HCT116 (cell line): Measurements from ENCODE around the gene PIK3CB. TPM values are rescaled to one million over a fixed set of nuclear protein-coding genes. Genes with fewer than 3 reads are reported as not detected.
A peak's percentile ranks its signal among the peaks of the same experiment; 100 is the strongest.

ENCODE experiments used
- ATAC-seq: fragments of 200-7000 bp; cut with Tn5 transposase; 2 replicates; pipeline ENCODE4 v1.9.1; 2020; ENCODE audit warnings: mild to moderate bottlenecking, moderate library complexity
- BruUV-seq: library from RNA; stranded (reverse); fragments of 400-500 nt; replicated peaks from 2 replicates; lab custom pipeline; 2021; lab: Mats Ljungman, UMichigan
- CTCF ChIA-PET: fragments of 300-600 bp; sonication (Branson Sonifier 250); formaldehyde crosslinking; loops from one replicate; lab custom pipeline; 2021; ENCODE audit warnings: antibody characterized with exemption; lab: Charles Lee
- POLR2A ChIA-PET: fragments of 300-600, 350-600 bp; sonication (Branson Sonifier 250); formaldehyde crosslinking; loops from one replicate; lab custom pipeline; 2021; ENCODE audit warnings: antibody characterized with exemption; lab: Charles Lee
- RAD21 ChIA-PET, 2 experiments: fragments of 300-600 bp; sonication (Branson Sonifier 250); formaldehyde crosslinking; loops; one replicate each; lab custom pipeline; 2023; ENCODE audit warnings: low total read pairs in 2 of 2; ENCODE audit not compliant: uncharacterized antibody in 2 of 2, unreplicated experiment in 2 of 2, low non-redundant PET in 1 of 2; lab: Charles Lee
- DNase-seq: peaks from one replicate; pipeline ENCODE4 v3.0.0-alpha.2; 2010; ENCODE audit warnings: low read depth, low spot score
- H2AFZ ChIP-seq: fragments of 200-600 bp; shearing (Covaris generic), sonication (generic); 2 replicates; pipeline ENCODE4 v1.6.1; 2017; ENCODE audit warnings: low read depth, mixed run types, mixed read lengths, antibody characterized with exemption, low read length; ENCODE audit not compliant: poor library complexity, severe bottlenecking
- H3K27ac ChIP-seq: 2 replicates; pipeline ENCODE4 v1.5.1; 2012; ENCODE audit warnings: low read depth, low read length
- H3K27me3 ChIP-seq: fragments of 200-600 bp; sonication (generic); 2 replicates; pipeline ENCODE4 v1.6.1; 2016; ENCODE audit warnings: mixed run types, low read length, mixed read lengths; ENCODE audit not compliant: insufficient read depth
- H3K36me3 ChIP-seq, 2 experiments: fragments of 200-500 bp in 1 of 2; fragments of 200-600 bp in 1 of 2; sonication (Bioruptor generic) in 1 of 2; sonication (generic) in 1 of 2; 2 replicates each; pipeline versions ENCODE4 v1.5.1 to v1.6.1; 2014 to 2016; ENCODE audit warnings: low read length in 2 of 2, inconsistent platforms in 1 of 2, mixed read lengths in 1 of 2, mixed run types in 1 of 2; ENCODE audit not compliant: insufficient read depth in 2 of 2, control insufficient read depth in 1 of 2
- H3K4me1 ChIP-seq, 2 experiments: fragments of 200-600 bp in 1 of 2; sonication (generic) in 1 of 2; 2 replicates each; pipeline versions ENCODE4 v1.5.1 to v1.6.1; 2012 to 2017; ENCODE audit warnings: low read length in 2 of 2, inconsistent platforms in 1 of 2, mild to moderate bottlenecking in 1 of 2, mixed read lengths in 1 of 2, mixed run types in 1 of 2, moderate library complexity in 1 of 2; ENCODE audit not compliant: insufficient read depth in 2 of 2, control insufficient read depth in 1 of 2
- H3K4me2 ChIP-seq: fragments of 200-600 bp; sonication (generic); 2 replicates; pipeline ENCODE4 v1.6.1; 2017; ENCODE audit warnings: mixed run types, low read length, mixed read lengths
- H3K4me3 ChIP-seq, 2 experiments: fragments of 200-600 bp in 1 of 2; sonication (generic) in 1 of 2; replicated peaks in 1 of 2; 2 replicates each; pipeline ENCODE4 v1.5.1; 2011 to 2016; ENCODE audit warnings: low read length in 2 of 2, control low read depth in 1 of 2, low read depth in 1 of 2, mild to moderate bottlenecking in 1 of 2, mixed read lengths in 1 of 2, mixed run types in 1 of 2
- H3K79me2 ChIP-seq: fragments of 200-600 bp; sonication (generic); 2 replicates; pipeline ENCODE4 v1.6.1; 2017; ENCODE audit warnings: mild to moderate bottlenecking, mixed run types, low read length, moderate library complexity, mixed read lengths; ENCODE audit not compliant: insufficient read depth
- H3K9ac ChIP-seq: fragments of 200-600 bp; sonication (generic); 2 replicates; pipeline ENCODE4 v1.6.1; 2016; ENCODE audit warnings: low read length, mixed read lengths
- H3K9me2 ChIP-seq: fragments of 200-600 bp; sonication (generic), shearing (Covaris generic); 2 replicates; pipeline ENCODE4 v1.6.1; 2017; ENCODE audit warnings: mixed run types, mild to moderate bottlenecking, moderate library complexity; ENCODE audit not compliant: insufficient read depth
- H3K9me3 ChIP-seq, 2 experiments: fragments of 200-500 bp in 1 of 2; fragments of 200-600 bp in 1 of 2; sonication (Bioruptor generic) in 1 of 2; sonication (generic) in 1 of 2; 2 replicates each; pipeline ENCODE4 v1.6.1; 2014 to 2017; ENCODE audit warnings: low read length in 2 of 2, mixed read lengths in 2 of 2, inconsistent platforms in 1 of 2, low read depth in 1 of 2, mild to moderate bottlenecking in 1 of 2, mixed run types in 1 of 2, moderate library complexity in 1 of 2; ENCODE audit not compliant: control insufficient read depth in 1 of 2, insufficient read depth in 1 of 2
- H4K20me1 ChIP-seq: fragments of 200-600 bp; sonication (generic), shearing (Covaris generic); 2 replicates; pipeline ENCODE4 v1.6.1; 2017; ENCODE audit warnings: mixed run types, mild to moderate bottlenecking, moderate library complexity; ENCODE audit not compliant: insufficient read depth
- CBX3 ChIP-seq: IDR thresholded peaks from 2 replicates; pipeline ENCODE4 v1.6.1; 2012; ENCODE audit warnings: low read depth
- EGR1 ChIP-seq: IDR thresholded peaks from 2 replicates; pipeline ENCODE4 v1.6.1; 2012; ENCODE audit warnings: low read depth
- EZH2phosphoT487 ChIP-seq: fragments of 200-600 bp; IDR thresholded peaks from 2 replicates; pipeline ENCODE4 v1.6.1; 2018; ENCODE audit warnings: antibody characterized with exemption, borderline replicate concordance
- FOSL1 ChIP-seq: IDR thresholded peaks from 2 replicates; pipeline ENCODE4 v1.6.1; 2012; ENCODE audit warnings: low read depth
- JUND ChIP-seq: IDR thresholded peaks from 2 replicates; pipeline ENCODE4 v1.6.1; 2012
- POLR2A ChIP-seq: IDR thresholded peaks from 2 replicates; pipeline ENCODE4 v1.7.0; 2011; ENCODE audit warnings: borderline replicate concordance; ENCODE audit not compliant: insufficient read depth, insufficient read length; ENCODE audit errors: extremely low read depth
- RAD21 ChIP-seq: IDR thresholded peaks from 2 replicates; pipeline ENCODE4 v1.6.1; 2012; ENCODE audit warnings: low read depth, mild to moderate bottlenecking
- SP1 ChIP-seq: IDR thresholded peaks from 2 replicates; pipeline ENCODE4 v1.6.1; 2012; ENCODE audit warnings: low read depth
- SRF ChIP-seq: IDR thresholded peaks from 2 replicates; pipeline ENCODE4 v1.6.1; 2012; ENCODE audit warnings: low read depth
- TCF7L2 ChIP-seq: IDR thresholded peaks from 2 replicates; pipeline ENCODE4 v1.7.0; 2011; ENCODE audit warnings: borderline replicate concordance, inconsistent platforms; ENCODE audit not compliant: insufficient read depth, insufficient read length; ENCODE audit errors: extremely low read depth
- YY1 ChIP-seq: IDR thresholded peaks from 2 replicates; pipeline ENCODE4 v1.6.1; 2011; ENCODE audit warnings: low read length, low read depth, moderate library complexity, mild to moderate bottlenecking; ENCODE audit not compliant: insufficient replicate concordance; ENCODE audit errors: extremely low read depth
- ZFX ChIP-seq: fragments of 450-650 bp; IDR thresholded peaks from 2 replicates; pipeline ENCODE4 v1.6.1; 2017
- ZNF274 ChIP-seq: fragments of 200-500 bp; sonication (Bioruptor generic); IDR thresholded peaks from 2 replicates; pipeline ENCODE4 v1.6.1; 2014; ENCODE audit warnings: mild to moderate bottlenecking, low read depth, low read length, inconsistent platforms
- intact Hi-C: fragments of 100-400 bp; cut with micrococcal nuclease; formaldehyde crosslinking; loops from 2 replicates; pipeline ENCODE4 v1.10.0; 2022
- total RNA-seq: library from RNA; stranded (reverse); gene quantifications from one replicate; pipeline ENCODE4 v1.2.1, GENCODE V29; 2021; ENCODE audit not compliant: unreplicated experiment
- TF ChIP-seq, protein P1 (sequence below): IDR thresholded peaks from 2 replicates; pipeline ENCODE4 v1.6.1; 2012
- TF ChIP-seq, protein P2 (sequence below): IDR thresholded peaks from 2 replicates; pipeline ENCODE4 v1.6.1; 2012
- TF ChIP-seq, protein P3 (sequence below): IDR thresholded peaks from 2 replicates; pipeline ENCODE4 v1.6.1; 2011; ENCODE audit warnings: mild to moderate bottlenecking, low read length, moderate library complexity; ENCODE audit not compliant: insufficient replicate concordance; ENCODE audit errors: extremely low read depth
- TF ChIP-seq, protein P4 (sequence below), 3 experiments: fragments of 200-600 bp in 1 of 3; sonication (generic) in 1 of 3; IDR thresholded peaks in 2 of 3; conservative IDR thresholded peaks in 1 of 3; 2 replicates each; pipeline ENCODE4 v1.5.1; 2012 to 2017; ENCODE audit warnings: low read depth in 2 of 3, low read length in 2 of 3, antibody characterized with exemption in 1 of 3, borderline replicate concordance in 1 of 3, control low read depth in 1 of 3, mild to moderate bottlenecking in 1 of 3, mixed read lengths in 1 of 3, mixed run types in 1 of 3, moderate library complexity in 1 of 3; ENCODE audit not compliant: insufficient read depth in 1 of 3

Gene PIK3CB
- total RNA-seq, 1 experiment from 2014 or later: 44.3 TPM

DNA sequence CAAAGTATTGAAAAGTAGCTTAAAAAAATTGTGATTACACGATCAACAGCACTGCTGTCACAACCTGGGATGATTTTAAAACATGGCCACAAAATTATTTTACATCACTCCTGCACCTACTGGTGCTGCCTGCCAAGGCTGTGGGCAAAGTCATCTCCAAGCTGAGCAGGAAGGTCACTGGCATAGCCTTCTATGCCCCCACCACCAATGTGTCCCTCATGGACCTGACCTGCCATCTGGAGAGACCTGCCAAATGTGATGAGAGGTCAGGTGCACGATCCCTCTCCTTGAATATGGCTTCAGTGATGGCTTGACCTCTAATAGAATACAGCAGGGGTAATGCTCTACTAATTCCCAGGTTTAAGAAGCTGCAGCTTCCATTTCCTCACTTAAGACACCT, 57.8 kb downstream of the PIK3CB start:
- no TSS peak for BruUV-seq
- ATAC-seq (no peak), DNase-seq (no peak)
- no peak overlapping the region for H3K4me2 ChIP-seq
- no peak overlapping the region for H3K4me3 ChIP-seq
- RAD21 ChIA-PET: no interaction called here
- peaks cover 84% of the 10 kb centered on the region for H3K79me2 ChIP-seq
- peaks cover 7% of the 10 kb centered on the region; the same call in 1 of the 2 replicates for H4K20me1 ChIP-seq
- no peaks in the 10 kb centered on the region for H3K27me3 ChIP-seq
- CTCF ChIA-PET: no interaction called here
- TF ChIP-seq ZNF274: no peak
- no peak for TF ChIP-seq EGR1
- TF ChIP-seq ZFX: no peak
- no peak for TF ChIP-seq SP1
- no peak for TF ChIP-seq POLR2A
- TF ChIP-seq EZH2phosphoT487: no peak
- TF ChIP-seq, protein P1, sequence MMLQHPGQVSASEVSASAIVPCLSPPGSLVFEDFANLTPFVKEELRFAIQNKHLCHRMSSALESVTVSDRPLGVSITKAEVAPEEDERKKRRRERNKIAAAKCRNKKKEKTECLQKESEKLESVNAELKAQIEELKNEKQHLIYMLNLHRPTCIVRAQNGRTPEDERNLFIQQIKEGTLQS: no peak
- TF ChIP-seq SRF: no peak
- TF ChIP-seq RAD21: no peak
- no peak for TF ChIP-seq CBX3
- no peak for TF ChIP-seq TCF7L2
- H2AFZ ChIP-seq: no peak overlapping the region
- no peaks in the 10 kb centered on the region for H3K9me3 ChIP-seq
- POLR2A ChIA-PET: no interaction called here
- intact Hi-C loops: no loop called here
- H3K27ac ChIP-seq: no peak overlapping the region
- H3K36me3 ChIP-seq: no peaks in the 10 kb centered on the region
- H3K9me2 ChIP-seq: no peaks in the 10 kb centered on the region
- H3K9ac ChIP-seq: no peak overlapping the region
- H3K4me1 ChIP-seq: peaks cover 16 to 35% of the 10 kb centered on the region in 2 experiments

DNA sequence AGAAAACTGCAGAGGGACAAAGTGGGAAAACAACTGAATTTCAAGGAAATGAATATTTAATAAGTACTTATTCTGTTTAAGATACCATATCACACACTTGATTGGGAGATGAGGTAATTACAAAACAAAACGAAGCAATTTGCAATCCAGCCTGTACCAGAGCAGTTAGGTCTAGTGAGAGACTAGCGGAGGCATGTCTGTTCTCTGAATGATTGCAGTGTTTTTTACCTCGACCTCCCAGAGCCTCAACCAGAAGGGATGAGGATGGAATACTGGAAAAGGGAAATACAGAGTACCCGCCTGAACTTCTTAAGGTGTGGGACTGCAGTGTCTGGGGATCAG, 59.5 kb downstream of the PIK3CB start:
- Histone ChIP-seq H2AFZ (no peak overlapping the region), H3K4me3 (no peak overlapping the region), H3K79me2 (peaks cover 81% of the 10 kb centered on the region), H3K27me3 (no peaks in the 10 kb centered on the region), H3K4me1 (peaks cover 16 to 35% of the 10 kb centered on the region in 2 experiments), H3K4me2 (peak overlapping the region; percentile 31; the same call in 1 of the 2 replicates), H3K36me3 (no peaks in the 10 kb centered on the region), H3K9me3 (no peaks in the 10 kb centered on the region; a peak in 1 of 4 replicates), H3K9me2 (no peaks in the 10 kb centered on the region), H3K9ac (peak overlapping the region; percentile 15; the same call in 1 of the 2 replicates), H4K20me1 (peaks cover 7% of the 10 kb centered on the region; the same call in 1 of the 2 replicates), H3K27ac (peak overlapping the region; percentile 33; the same call in 1 of the 2 replicates)
- intact Hi-C loops: no loop called here
- no TSS peak for BruUV-seq
- ChIA-PET CTCF (no interaction called here), POLR2A (no interaction called here), RAD21 (no interaction called here)
- TF ChIP-seq, protein P2, sequence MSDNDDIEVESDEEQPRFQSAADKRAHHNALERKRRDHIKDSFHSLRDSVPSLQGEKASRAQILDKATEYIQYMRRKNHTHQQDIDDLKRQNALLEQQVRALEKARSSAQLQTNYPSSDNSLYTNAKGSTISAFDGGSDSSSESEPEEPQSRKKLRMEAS: no peak
- TF ChIP-seq FOSL1: no peak
- TF ChIP-seq RAD21: no peak
- TF ChIP-seq JUND: no peak
- TF ChIP-seq, protein P3, sequence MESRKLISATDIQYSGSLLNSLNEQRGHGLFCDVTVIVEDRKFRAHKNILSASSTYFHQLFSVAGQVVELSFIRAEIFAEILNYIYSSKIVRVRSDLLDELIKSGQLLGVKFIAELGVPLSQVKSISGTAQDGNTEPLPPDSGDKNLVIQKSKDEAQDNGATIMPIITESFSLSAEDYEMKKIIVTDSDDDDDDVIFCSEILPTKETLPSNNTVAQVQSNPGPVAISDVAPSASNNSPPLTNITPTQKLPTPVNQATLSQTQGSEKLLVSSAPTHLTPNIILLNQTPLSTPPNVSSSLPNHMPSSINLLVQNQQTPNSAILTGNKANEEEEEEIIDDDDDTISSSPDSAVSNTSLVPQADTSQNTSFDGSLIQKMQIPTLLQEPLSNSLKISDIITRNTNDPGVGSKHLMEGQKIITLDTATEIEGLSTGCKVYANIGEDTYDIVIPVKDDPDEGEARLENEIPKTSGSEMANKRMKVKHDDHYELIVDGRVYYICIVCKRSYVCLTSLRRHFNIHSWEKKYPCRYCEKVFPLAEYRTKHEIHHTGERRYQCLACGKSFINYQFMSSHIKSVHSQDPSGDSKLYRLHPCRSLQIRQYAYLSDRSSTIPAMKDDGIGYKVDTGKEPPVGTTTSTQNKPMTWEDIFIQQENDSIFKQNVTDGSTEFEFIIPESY: no peak
- TF ChIP-seq YY1: no peak
- no peak for TF ChIP-seq TCF7L2
- TF ChIP-seq SRF: no peak
- TF ChIP-seq, protein P4, sequence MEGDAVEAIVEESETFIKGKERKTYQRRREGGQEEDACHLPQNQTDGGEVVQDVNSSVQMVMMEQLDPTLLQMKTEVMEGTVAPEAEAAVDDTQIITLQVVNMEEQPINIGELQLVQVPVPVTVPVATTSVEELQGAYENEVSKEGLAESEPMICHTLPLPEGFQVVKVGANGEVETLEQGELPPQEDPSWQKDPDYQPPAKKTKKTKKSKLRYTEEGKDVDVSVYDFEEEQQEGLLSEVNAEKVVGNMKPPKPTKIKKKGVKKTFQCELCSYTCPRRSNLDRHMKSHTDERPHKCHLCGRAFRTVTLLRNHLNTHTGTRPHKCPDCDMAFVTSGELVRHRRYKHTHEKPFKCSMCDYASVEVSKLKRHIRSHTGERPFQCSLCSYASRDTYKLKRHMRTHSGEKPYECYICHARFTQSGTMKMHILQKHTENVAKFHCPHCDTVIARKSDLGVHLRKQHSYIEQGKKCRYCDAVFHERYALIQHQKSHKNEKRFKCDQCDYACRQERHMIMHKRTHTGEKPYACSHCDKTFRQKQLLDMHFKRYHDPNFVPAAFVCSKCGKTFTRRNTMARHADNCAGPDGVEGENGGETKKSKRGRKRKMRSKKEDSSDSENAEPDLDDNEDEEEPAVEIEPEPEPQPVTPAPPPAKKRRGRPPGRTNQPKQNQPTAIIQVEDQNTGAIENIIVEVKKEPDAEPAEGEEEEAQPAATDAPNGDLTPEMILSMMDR (IDR thresholded peaks at IDR 0.05 in 2 of 3, conservative IDR thresholded peaks at IDR 0.05 in 1 of 3; ENCODE audit: borderline replicate concordance in 1 of 3, insufficient read depth in 1 of 3, low read depth in 2 of 3, low read length in 2 of 3): no peak
- no peak for TF ChIP-seq ZFX
- ATAC-seq (no peak), DNase-seq (no peak)
